Brain microvascular endothelial cell (primary cell): ENCODE measurements around the gene TRMT1.

Experiments
- DNase-seq: peaks from one replicate; pipeline ENCODE4 v3.0.0-alpha.2; 2020
- H3K27ac ChIP-seq: fragments of 250-450 bp; sonication (Bioruptor Pico); 2 replicates; pipeline ENCODE4 v1.5.1; 2020; ENCODE audit warnings: mild to moderate bottlenecking, moderate library complexity
- H3K27me3 ChIP-seq: fragments of 250-450 bp; sonication (Bioruptor Pico); replicated peaks from 2 replicates; pipeline ENCODE4 v1.5.1; 2020; ENCODE audit warnings: mild to moderate bottlenecking
- H3K36me3 ChIP-seq: fragments of 250-450 bp; sonication (Bioruptor Pico); replicated peaks from 2 replicates; pipeline ENCODE4 v1.5.1; 2020; ENCODE audit warnings: mild to moderate bottlenecking
- H3K4me3 ChIP-seq: 2 replicates; pipeline ENCODE4 v1.5.1; 2011; ENCODE audit warnings: low read depth, mild to moderate bottlenecking, control low read depth, low read length, moderate library complexity
- in situ Hi-C: cut with HindIII; loops from 2 replicates; pipeline ENCODE4 v1.10.0; 2017; ENCODE audit warnings: low sequenced_read_pairs, low pct_ligation_motif_present
- TF ChIP-seq, protein P1 (sequence below): IDR thresholded peaks from 2 replicates; pipeline ENCODE4 v1.5.1; 2011; ENCODE audit warnings: low read depth, mild to moderate bottlenecking, moderate library complexity, low read length, control low read depth, inconsistent platforms; ENCODE audit errors: missing control alignments

TRMT1 gene

DNA sequence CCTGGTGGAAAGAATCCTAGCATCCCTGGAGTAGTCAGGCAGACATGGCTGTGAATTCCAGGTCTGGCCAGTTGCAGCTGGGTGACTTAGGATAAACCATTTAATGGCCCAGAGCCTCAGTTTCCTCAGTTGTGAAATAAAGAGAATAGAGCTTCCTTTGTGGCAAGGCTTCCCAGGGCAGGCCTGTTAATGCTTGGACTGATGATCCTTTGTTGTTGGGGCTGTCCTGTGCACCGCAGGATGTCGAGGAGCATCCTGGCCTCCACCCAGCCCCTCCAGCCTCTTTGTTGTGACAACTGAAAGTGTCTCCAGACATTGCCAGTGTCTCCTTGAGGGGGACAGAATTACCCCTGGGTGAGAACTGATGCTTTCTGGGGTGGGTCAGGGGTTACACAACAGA, 30.2 kb downstream of the TRMT1 start:
- no peak for DNase-seq
- Histone ChIP-seq H3K27me3 (no peaks in the 10 kb centered on the region), H3K27ac (no peak overlapping the region), H3K4me3 (no peak overlapping the region), H3K36me3 (peaks cover 2% of the 10 kb centered on the region)
- TF ChIP-seq, protein P1, sequence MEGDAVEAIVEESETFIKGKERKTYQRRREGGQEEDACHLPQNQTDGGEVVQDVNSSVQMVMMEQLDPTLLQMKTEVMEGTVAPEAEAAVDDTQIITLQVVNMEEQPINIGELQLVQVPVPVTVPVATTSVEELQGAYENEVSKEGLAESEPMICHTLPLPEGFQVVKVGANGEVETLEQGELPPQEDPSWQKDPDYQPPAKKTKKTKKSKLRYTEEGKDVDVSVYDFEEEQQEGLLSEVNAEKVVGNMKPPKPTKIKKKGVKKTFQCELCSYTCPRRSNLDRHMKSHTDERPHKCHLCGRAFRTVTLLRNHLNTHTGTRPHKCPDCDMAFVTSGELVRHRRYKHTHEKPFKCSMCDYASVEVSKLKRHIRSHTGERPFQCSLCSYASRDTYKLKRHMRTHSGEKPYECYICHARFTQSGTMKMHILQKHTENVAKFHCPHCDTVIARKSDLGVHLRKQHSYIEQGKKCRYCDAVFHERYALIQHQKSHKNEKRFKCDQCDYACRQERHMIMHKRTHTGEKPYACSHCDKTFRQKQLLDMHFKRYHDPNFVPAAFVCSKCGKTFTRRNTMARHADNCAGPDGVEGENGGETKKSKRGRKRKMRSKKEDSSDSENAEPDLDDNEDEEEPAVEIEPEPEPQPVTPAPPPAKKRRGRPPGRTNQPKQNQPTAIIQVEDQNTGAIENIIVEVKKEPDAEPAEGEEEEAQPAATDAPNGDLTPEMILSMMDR = no peak
- in situ Hi-C loops = no loop called here

DNA sequence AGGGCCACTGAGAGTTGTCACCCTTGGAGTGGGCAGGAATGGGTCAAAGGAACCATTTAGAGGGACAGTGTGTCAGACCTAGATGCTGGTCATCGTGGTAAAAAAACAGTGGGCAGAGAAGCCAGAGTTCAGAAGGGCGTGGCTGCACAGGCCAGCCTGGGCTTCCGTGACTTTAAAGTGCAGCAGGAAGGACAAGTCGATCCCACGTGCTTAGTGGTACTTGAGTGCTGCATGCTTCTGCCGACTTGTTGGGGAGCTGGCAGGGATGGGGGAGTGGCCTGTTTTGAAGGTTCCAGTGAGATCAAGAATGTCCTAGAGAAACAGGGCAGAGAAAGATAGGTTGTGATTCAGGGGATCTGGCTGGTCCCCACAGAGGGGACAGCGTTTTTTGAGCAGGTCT, 30.9 kb downstream of the TRMT1 start:
- in situ Hi-C loops = no loop called here
- Histone ChIP-seq H3K36me3 (peaks cover 2% of the 10 kb centered on the region), H3K4me3 (no peak overlapping the region), H3K27me3 (no peaks in the 10 kb centered on the region), H3K27ac (no peak overlapping the region)
- DNase-seq = no peak
- TF ChIP-seq, protein P1 = no peak

DNA sequence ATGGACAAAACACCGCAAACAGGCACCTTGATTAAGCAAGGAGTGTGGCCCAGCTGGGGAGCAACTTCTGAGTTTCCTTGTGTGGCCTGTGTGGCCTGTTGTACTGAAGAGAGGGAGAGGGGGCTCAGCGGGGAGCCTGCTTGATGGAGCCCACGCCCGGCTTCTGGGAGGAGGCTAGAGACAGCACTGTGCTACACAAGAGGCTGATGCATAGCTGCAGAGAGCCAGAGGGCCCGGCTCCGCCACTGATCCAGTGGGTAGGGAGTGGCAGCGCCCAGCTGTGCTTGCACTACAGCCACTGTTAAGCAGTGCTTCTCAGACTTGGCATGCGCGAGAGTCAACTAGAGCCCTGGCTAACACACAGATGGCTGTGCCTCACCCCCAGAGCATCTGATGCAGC, 32.9 kb downstream of the TRMT1 start:
- in situ Hi-C loops = no loop called here
- TF ChIP-seq, protein P1 = no peak
- DNase-seq = no peak
- H3K27me3 ChIP-seq = no peaks in the 10 kb centered on the region
- H3K27ac ChIP-seq = no peak overlapping the region
- no peak overlapping the region for H3K4me3 ChIP-seq
- H3K36me3 ChIP-seq = peaks cover 2% of the 10 kb centered on the region

DNA sequence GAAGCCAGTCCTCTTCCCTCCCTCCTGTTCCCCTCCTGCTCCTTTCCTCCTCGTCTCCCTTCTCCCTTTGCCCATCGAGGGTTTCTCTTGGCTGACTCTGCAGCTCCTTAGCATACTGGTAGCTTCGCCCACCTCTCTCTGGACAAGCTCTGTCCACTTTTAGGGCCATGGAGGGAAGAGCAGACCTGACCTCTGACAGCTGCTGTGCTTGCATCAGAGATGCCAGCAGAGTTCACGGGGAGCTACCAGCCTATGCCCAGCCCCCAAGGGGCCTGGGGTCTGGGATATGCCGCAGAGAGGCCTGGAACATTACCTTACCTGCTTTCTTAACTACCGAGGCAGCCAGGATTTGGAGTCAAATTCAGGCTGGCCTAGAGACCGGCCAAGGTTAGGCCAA, 33.5 kb downstream of the TRMT1 start:
- in situ Hi-C loops = no loop called here
- no peak overlapping the region for H3K4me3 ChIP-seq
- H3K36me3 ChIP-seq = peaks cover 2% of the 10 kb centered on the region
- no peak overlapping the region for H3K27ac ChIP-seq
- H3K27me3 ChIP-seq = no peaks in the 10 kb centered on the region
- TF ChIP-seq, protein P1 = no peak
- no peak for DNase-seq

DNA sequence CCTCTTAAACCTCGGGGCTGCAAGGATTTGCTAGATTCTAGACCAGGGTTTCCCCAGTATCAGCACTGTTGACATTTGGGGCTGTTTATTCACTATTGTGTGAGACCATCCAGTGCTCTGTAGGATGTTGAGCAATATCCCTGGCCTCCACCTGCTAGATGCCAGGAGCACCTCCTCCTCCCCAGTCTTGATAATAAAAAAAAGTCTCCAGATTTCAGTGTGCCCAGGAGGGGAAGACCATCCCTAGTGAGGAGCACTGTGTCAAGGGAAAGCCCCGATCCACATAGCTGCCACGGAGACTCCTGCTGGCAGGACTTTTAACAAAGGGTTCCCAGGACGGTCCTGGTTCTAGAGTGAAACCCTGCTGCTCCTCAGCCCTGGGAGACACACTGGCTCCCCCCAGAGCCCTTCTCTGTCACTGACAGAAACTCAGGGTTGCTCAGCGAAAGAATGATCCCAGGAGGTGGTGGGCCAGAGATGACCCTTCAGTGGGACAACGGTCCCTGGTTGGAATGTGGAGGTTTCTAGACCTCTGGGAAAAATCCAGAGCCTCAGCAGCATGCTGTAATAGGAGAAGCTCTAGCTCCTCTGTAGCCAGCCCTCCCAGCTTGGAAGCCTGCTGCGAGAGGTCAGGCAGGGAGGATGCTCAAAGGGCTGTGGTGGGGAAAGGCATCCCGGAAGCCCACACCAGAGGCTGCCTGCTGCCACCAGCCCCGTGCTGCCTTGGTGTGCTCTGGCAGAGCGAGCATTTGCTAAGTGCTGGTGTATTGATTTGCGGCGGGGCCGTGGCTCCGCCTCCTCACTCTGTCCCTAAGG, 34.1 kb downstream of the TRMT1 start:
- TF ChIP-seq, protein P1 = peak; percentile 69
- H3K27me3 ChIP-seq = no peaks in the 10 kb centered on the region
- H3K4me3 ChIP-seq = no peak overlapping the region
- H3K36me3 ChIP-seq = peaks cover 2% of the 10 kb centered on the region
- DNase-seq = peak; percentile 68
- in situ Hi-C loops = no loop called here
- H3K27ac ChIP-seq = no peak overlapping the region

DNA sequence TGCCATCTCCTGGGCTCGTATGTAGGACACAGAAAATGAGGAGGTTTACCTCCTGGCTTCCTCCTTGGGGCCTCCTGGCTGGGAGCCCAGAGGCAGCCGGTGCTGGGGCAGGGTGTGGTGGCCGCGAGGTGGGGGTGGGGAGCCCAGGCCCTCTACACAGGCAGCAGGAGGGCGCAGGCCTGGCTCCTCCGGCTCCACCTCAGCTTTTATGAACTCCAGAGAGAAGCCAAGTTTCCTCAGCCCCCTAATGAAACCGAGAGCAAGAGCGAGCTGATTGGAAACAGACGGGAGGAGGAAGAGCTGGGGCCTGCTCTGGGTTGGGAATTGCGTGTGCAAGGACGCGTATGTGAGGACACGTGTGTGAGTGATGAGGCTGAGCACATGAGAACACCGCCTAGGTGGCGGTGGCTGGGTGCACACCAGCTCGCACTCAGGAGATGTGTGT, 37.0 kb downstream of the TRMT1 start:
- no peak for DNase-seq
- Histone ChIP-seq H3K27ac (no peak overlapping the region), H3K4me3 (no peak overlapping the region), H3K36me3 (peaks cover 6% of the 10 kb centered on the region), H3K27me3 (no peaks in the 10 kb centered on the region)
- in situ Hi-C loops = no loop called here
- TF ChIP-seq, protein P1 = no peak
